ENCODE measurements around the gene FCRL5.

The FCRL5 gene

DNA sequence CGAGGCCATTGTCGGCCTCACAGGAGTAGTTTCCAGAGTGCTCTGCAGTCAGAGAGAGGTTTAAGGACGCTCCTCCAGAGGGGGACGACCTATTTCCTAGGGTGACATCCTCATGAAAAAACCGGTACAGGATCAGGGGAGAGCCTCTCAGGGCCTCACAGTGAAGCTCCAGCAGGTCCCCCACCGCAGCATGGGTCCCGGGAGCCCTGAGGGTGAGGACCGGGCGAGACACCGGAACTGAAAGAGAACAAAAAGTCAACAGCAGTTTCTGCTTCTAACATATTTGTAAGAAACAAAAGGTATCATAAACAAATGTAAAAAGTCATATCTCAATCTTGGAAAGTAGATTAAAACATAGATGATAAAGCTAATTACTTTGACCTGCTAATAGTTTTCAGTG lies 31.3 kb downstream of the FCRL5 start:
- Histone ChIP-seq H3K36me3 (ENCODE audit: control insufficient read depth, low read depth, low read length) (no peaks in the 10 kb centered on the region), H3K9me3 (ENCODE audit: control insufficient read depth, low read depth, low read length) (no peaks in the 10 kb centered on the region), H3K27me3 (ENCODE audit: control insufficient read depth, insufficient read depth, low read length) (no peaks in the 10 kb centered on the region), H3K4me3 (ENCODE audit: low read length) (no peak overlapping the region), H3K4me1 (ENCODE audit: control insufficient read depth, low read depth, low read length) (no peaks in the 10 kb centered on the region), H3K27ac (ENCODE audit: low read length) (no peak overlapping the region), H3K9ac (ENCODE audit: low read length) (no peak overlapping the region)

DNA sequence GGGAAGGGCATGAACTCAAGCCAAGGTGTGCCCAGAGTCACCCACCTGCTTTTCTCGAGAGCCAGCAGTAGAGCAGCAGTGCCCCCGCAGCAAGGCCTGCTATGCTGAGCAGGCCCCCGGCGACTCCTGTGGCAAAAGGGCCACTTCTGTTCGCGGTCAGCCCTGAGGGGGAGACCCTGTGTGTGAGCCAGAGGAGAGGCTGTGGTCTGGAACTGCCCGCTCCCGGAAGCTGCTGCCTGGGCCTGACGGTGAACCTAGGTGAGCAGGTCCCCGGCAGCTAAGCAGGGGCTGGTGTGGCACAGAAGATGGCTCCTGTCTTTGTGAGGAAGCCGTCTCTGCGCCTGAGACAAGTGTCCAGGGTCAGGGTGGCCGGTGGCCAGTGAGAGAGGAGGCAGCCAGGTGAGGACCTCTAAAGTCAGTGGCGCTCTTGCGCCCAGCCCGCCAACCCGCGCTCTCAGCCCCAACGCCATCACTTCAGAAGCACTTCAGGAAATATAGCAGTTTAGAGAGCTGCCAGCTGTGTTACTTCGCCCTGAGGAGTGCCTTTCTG lies 31.9 kb downstream of the FCRL5 start:
- Histone ChIP-seq H3K36me3 (ENCODE audit: control insufficient read depth, low read depth, low read length) (no peaks in the 10 kb centered on the region), H3K9ac (ENCODE audit: low read length) (no peak overlapping the region), H3K4me3 (ENCODE audit: low read length) (no peak overlapping the region), H3K4me1 (ENCODE audit: control insufficient read depth, low read depth, low read length) (no peaks in the 10 kb centered on the region), H3K27ac (ENCODE audit: low read length) (no peak overlapping the region), H3K9me3 (ENCODE audit: control insufficient read depth, low read depth, low read length) (no peaks in the 10 kb centered on the region), H3K27me3 (ENCODE audit: control insufficient read depth, insufficient read depth, low read length) (no peaks in the 10 kb centered on the region)

GRCh38 chr1:157519451-157519850 lies 32.9 kb downstream of the FCRL5 start:
- no peak overlapping the region for H3K4me3 ChIP-seq (ENCODE audit: low read length)
- no peaks in the 10 kb centered on the region for H3K27me3 ChIP-seq (ENCODE audit: control insufficient read depth, insufficient read depth, low read length)
- no peak overlapping the region for H3K27ac ChIP-seq (ENCODE audit: low read length)
- no peaks in the 10 kb centered on the region for H3K36me3 ChIP-seq (ENCODE audit: control insufficient read depth, low read depth, low read length)
- H3K9ac ChIP-seq (ENCODE audit: low read length), result no peak overlapping the region
- no peaks in the 10 kb centered on the region for H3K4me1 ChIP-seq (ENCODE audit: control insufficient read depth, low read depth, low read length)
- no peaks in the 10 kb centered on the region for H3K9me3 ChIP-seq (ENCODE audit: control insufficient read depth, low read depth, low read length)

DNA sequence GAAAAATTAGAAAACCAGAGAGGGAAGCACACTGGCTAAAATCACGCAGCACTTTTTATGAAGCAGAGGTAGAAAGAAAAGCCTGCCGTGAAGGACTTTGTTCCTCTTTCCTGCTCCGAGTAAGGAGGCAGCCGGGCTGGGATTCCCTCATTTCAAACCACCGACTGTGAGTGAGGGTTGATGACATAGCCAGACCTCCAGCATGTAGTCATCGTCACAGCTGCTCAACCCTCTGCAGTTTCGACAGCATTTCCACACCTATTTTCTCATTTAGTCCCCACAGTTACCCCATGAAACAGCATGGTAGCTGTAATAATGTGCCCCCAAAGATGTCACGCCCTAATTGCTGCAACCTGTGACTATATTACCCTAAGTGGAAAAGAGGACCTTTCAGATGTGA lies 35.3 kb downstream of the FCRL5 start:
- Histone ChIP-seq H3K27me3 (ENCODE audit: control insufficient read depth, insufficient read depth, low read length) (no peaks in the 10 kb centered on the region), H3K9ac (ENCODE audit: low read length) (no peak overlapping the region), H3K36me3 (ENCODE audit: control insufficient read depth, low read depth, low read length) (no peaks in the 10 kb centered on the region), H3K9me3 (ENCODE audit: control insufficient read depth, low read depth, low read length) (no peaks in the 10 kb centered on the region), H3K4me3 (ENCODE audit: low read length) (no peak overlapping the region), H3K27ac (ENCODE audit: low read length) (no peak overlapping the region), H3K4me1 (ENCODE audit: control insufficient read depth, low read depth, low read length) (no peaks in the 10 kb centered on the region)

- H3K4me3 ChIP-seq (ENCODE audit: low read length), result no peak overlapping the region
- H3K9ac ChIP-seq (ENCODE audit: low read length), result no peak overlapping the region
- no peaks in the 10 kb centered on the region for H3K36me3 ChIP-seq (ENCODE audit: control insufficient read depth, low read depth, low read length)
- no peak overlapping the region for H3K27ac ChIP-seq (ENCODE audit: low read length)
- no peaks in the 10 kb centered on the region for H3K4me1 ChIP-seq (ENCODE audit: control insufficient read depth, low read depth, low read length)
- no peaks in the 10 kb centered on the region for H3K9me3 ChIP-seq (ENCODE audit: control insufficient read depth, low read depth, low read length)
- no peaks in the 10 kb centered on the region for H3K27me3 ChIP-seq (ENCODE audit: control insufficient read depth, insufficient read depth, low read length)
Observed at GRCh38 chr1:157515709-157516108, 36.6 kb downstream of the FCRL5 start.

- H3K9ac ChIP-seq (ENCODE audit: low read length), result no peak overlapping the region
- no peaks in the 10 kb centered on the region for H3K4me1 ChIP-seq (ENCODE audit: control insufficient read depth, low read depth, low read length)
- H3K27ac ChIP-seq (ENCODE audit: low read length), result no peak overlapping the region
- H3K9me3 ChIP-seq (ENCODE audit: control insufficient read depth, low read depth, low read length), result no peaks in the 10 kb centered on the region
- H3K27me3 ChIP-seq (ENCODE audit: control insufficient read depth, insufficient read depth, low read length), result no peaks in the 10 kb centered on the region
- H3K36me3 ChIP-seq (ENCODE audit: control insufficient read depth, low read depth, low read length), result no peaks in the 10 kb centered on the region
- no peak overlapping the region for H3K4me3 ChIP-seq (ENCODE audit: low read length)
Observed at GRCh38 chr1:157515141-157515540, 37.2 kb downstream of the FCRL5 start.

GRCh38 chr1:157512036-157512969 lies 40.0 kb downstream of the FCRL5 start:
- no peak overlapping the region for H3K4me3 ChIP-seq (ENCODE audit: low read length)
- H3K27ac ChIP-seq (ENCODE audit: low read length), result no peak overlapping the region
- no peak overlapping the region for H3K9ac ChIP-seq (ENCODE audit: low read length)
- no peaks in the 10 kb centered on the region for H3K36me3 ChIP-seq (ENCODE audit: control insufficient read depth, low read depth, low read length)
- no peaks in the 10 kb centered on the region for H3K9me3 ChIP-seq (ENCODE audit: control insufficient read depth, low read depth, low read length)
- no peaks in the 10 kb centered on the region for H3K27me3 ChIP-seq (ENCODE audit: control insufficient read depth, insufficient read depth, low read length)
- no peaks in the 10 kb centered on the region for H3K4me1 ChIP-seq (ENCODE audit: control insufficient read depth, low read depth, low read length)

- H3K27me3 ChIP-seq (ENCODE audit: control insufficient read depth, insufficient read depth, low read length), result no peaks in the 10 kb centered on the region
- no peak overlapping the region for H3K4me3 ChIP-seq (ENCODE audit: low read length)
- H3K9ac ChIP-seq (ENCODE audit: low read length), result no peak overlapping the region
- H3K9me3 ChIP-seq (ENCODE audit: control insufficient read depth, low read depth, low read length), result no peaks in the 10 kb centered on the region
- no peaks in the 10 kb centered on the region for H3K36me3 ChIP-seq (ENCODE audit: control insufficient read depth, low read depth, low read length)
- H3K4me1 ChIP-seq (ENCODE audit: control insufficient read depth, low read depth, low read length), result no peaks in the 10 kb centered on the region
- H3K27ac ChIP-seq (ENCODE audit: low read length), result no peak overlapping the region
Observed at GRCh38 chr1:157509546-157510232, 42.6 kb downstream of the FCRL5 start.

GRCh38 chr1:157505481-157506272 lies 46.6 kb downstream of the FCRL5 start:
- H3K9ac ChIP-seq (ENCODE audit: low read length), result no peak overlapping the region
- H3K4me3 ChIP-seq (ENCODE audit: low read length), result no peak overlapping the region
- H3K27me3 ChIP-seq (ENCODE audit: control insufficient read depth, insufficient read depth, low read length), result no peaks in the 10 kb centered on the region
- no peaks in the 10 kb centered on the region for H3K4me1 ChIP-seq (ENCODE audit: control insufficient read depth, low read depth, low read length)
- H3K9me3 ChIP-seq (ENCODE audit: control insufficient read depth, low read depth, low read length), result no peaks in the 10 kb centered on the region
- no peaks in the 10 kb centered on the region for H3K36me3 ChIP-seq (ENCODE audit: control insufficient read depth, low read depth, low read length)
- H3K27ac ChIP-seq (ENCODE audit: low read length), result no peak overlapping the region

- Histone ChIP-seq H3K4me3 (ENCODE audit: low read length) (no peak overlapping the region), H3K9ac (ENCODE audit: low read length) (no peak overlapping the region), H3K27ac (ENCODE audit: low read length) (no peak overlapping the region), H3K4me1 (ENCODE audit: control insufficient read depth, low read depth, low read length) (no peaks in the 10 kb centered on the region), H3K27me3 (ENCODE audit: control insufficient read depth, insufficient read depth, low read length) (no peaks in the 10 kb centered on the region), H3K9me3 (ENCODE audit: control insufficient read depth, low read depth, low read length) (no peaks in the 10 kb centered on the region), H3K36me3 (ENCODE audit: control insufficient read depth, low read depth, low read length) (no peaks in the 10 kb centered on the region)
Observed at GRCh38 chr1:157504646-157505045, 47.7 kb downstream of the FCRL5 start.

DNA sequence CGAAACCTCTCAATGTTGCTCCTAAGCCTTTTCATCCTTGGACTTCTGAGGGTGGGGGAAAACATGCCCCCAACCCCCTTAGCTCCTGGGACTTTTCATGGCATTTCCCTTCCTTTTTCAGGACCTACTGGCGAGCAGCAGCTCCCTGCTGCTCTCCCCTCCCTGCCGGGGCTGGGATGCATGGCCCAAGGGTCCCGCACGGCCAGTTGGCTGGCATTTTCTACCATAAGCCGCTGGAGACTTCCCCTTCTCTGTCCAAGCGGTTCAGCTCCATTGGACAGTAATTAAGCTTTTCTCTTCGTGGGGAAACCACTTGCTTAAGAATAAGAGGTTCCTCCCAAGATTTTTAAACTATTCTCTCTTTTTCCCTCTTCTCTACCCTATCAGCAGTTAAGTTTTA lies 52.8 kb downstream of the FCRL5 start:
- Histone ChIP-seq H3K4me1 (ENCODE audit: control insufficient read depth, low read depth, low read length) (no peaks in the 10 kb centered on the region), H3K27me3 (ENCODE audit: control insufficient read depth, insufficient read depth, low read length) (no peaks in the 10 kb centered on the region), H3K27ac (ENCODE audit: low read length) (no peak overlapping the region), H3K9ac (ENCODE audit: low read length) (no peak overlapping the region), H3K4me3 (ENCODE audit: low read length) (no peak overlapping the region), H3K9me3 (ENCODE audit: control insufficient read depth, low read depth, low read length) (no peaks in the 10 kb centered on the region), H3K36me3 (ENCODE audit: control insufficient read depth, low read depth, low read length) (no peaks in the 10 kb centered on the region)

All from iPS-18a (cell line).